H9 (cell line): ENCODE data around the gene NEAT1. TPM values are rescaled to one million over a fixed set of nuclear protein-coding genes. Genes with fewer than 3 reads are reported as not detected.

Experiments
- DNase-seq: peaks from one replicate; pipeline ENCODE4 v3.0.0-alpha.2; 2017
- H2AFZ ChIP-seq: one replicate; pipeline ENCODE4 v1.6.1; 2013; ENCODE audit warnings: mild to moderate bottlenecking, low read length, control low read depth, moderate library complexity
- H2AK5ac ChIP-seq: 2 replicates; pipeline ENCODE4 v1.6.1; 2013; ENCODE audit warnings: low read length, control low read depth, mixed read lengths; ENCODE audit not compliant: insufficient read length
- H2BK120ac ChIP-seq: one replicate; pipeline ENCODE4 v1.6.1; 2013; ENCODE audit warnings: low read depth, mild to moderate bottlenecking, low read length, control low read depth, inconsistent platforms; ENCODE audit not compliant: poor library complexity, severe bottlenecking
- H2BK12ac ChIP-seq: 2 replicates; pipeline ENCODE4 v1.6.1; 2013; ENCODE audit warnings: low read length, control low read depth, mixed read lengths, low read depth; ENCODE audit not compliant: insufficient read length
- H2BK15ac ChIP-seq: 2 replicates; pipeline ENCODE4 v1.6.1; 2013; ENCODE audit warnings: low read depth, low read length, control low read depth
- H2BK20ac ChIP-seq: one replicate; pipeline ENCODE4 v1.6.1; 2013; ENCODE audit warnings: low read depth, mild to moderate bottlenecking, low read length, control low read depth, inconsistent platforms; ENCODE audit not compliant: poor library complexity, severe bottlenecking
- H2BK5ac ChIP-seq: 2 replicates; pipeline ENCODE4 v1.6.1; 2013; ENCODE audit warnings: low read length, control low read depth, mixed read lengths; ENCODE audit not compliant: insufficient read length
- H3K14ac ChIP-seq: 2 replicates; pipeline ENCODE4 v1.6.1; 2013; ENCODE audit warnings: low read length, control low read depth; ENCODE audit not compliant: insufficient read depth
- H3K18ac ChIP-seq: 2 replicates; pipeline ENCODE4 v1.6.1; 2013; ENCODE audit warnings: low read depth, mild to moderate bottlenecking, mixed read lengths, low read length, control low read depth; ENCODE audit not compliant: insufficient read length
- H3K23ac ChIP-seq: 2 replicates; pipeline ENCODE4 v1.6.1; 2013; ENCODE audit warnings: low read length, control low read depth, mixed read lengths, low read depth; ENCODE audit not compliant: insufficient read length
- H3K23me2 ChIP-seq: 2 replicates; pipeline ENCODE4 v1.6.1; 2013; ENCODE audit warnings: low read depth, mild to moderate bottlenecking, mixed read lengths, low read length, control low read depth; ENCODE audit not compliant: insufficient read length, poor library complexity, severe bottlenecking
- H3K27ac ChIP-seq: 2 replicates; pipeline ENCODE4 v1.5.1; 2013; ENCODE audit warnings: low read length, control low read depth, mixed read lengths, low read depth; ENCODE audit not compliant: insufficient read length
- H3K27me3 ChIP-seq: 2 replicates; pipeline ENCODE4 v1.6.1; 2013; ENCODE audit warnings: low read length, control low read depth, inconsistent platforms; ENCODE audit not compliant: insufficient read depth
- H3K4ac ChIP-seq: 2 replicates; pipeline ENCODE4 v1.6.1; 2013; ENCODE audit warnings: low read depth, mild to moderate bottlenecking, control low read depth, inconsistent platforms, low read length, moderate library complexity
- H3K4me1 ChIP-seq: 2 replicates; pipeline ENCODE4 v1.6.1; 2013; ENCODE audit warnings: low read length, control low read depth, inconsistent platforms; ENCODE audit not compliant: insufficient read depth
- H3K4me2 ChIP-seq: 2 replicates; pipeline ENCODE4 v1.6.1; 2013; ENCODE audit warnings: low read length, control low read depth, mixed read lengths; ENCODE audit not compliant: insufficient read length, insufficient read depth
- H3K56ac ChIP-seq: 2 replicates; pipeline ENCODE4 v1.6.1; 2013; ENCODE audit warnings: low read depth, mild to moderate bottlenecking, mixed read lengths, low read length, control low read depth; ENCODE audit not compliant: insufficient read length
- H3K79me1 ChIP-seq: 2 replicates; pipeline ENCODE4 v1.6.1; 2013; ENCODE audit warnings: low read depth, mild to moderate bottlenecking, moderate library complexity, low read length, control low read depth, inconsistent platforms; ENCODE audit not compliant: insufficient read depth, poor library complexity, severe bottlenecking
- H3K79me2 ChIP-seq: 2 replicates; pipeline ENCODE4 v1.6.1; 2013; ENCODE audit warnings: low read length, control low read depth, inconsistent platforms; ENCODE audit not compliant: insufficient read depth
- H3K9ac ChIP-seq: 2 replicates; pipeline ENCODE4 v1.6.1; 2013; ENCODE audit warnings: low read length, control low read depth, mixed read lengths; ENCODE audit not compliant: insufficient read length; ENCODE audit errors: extremely low read depth
- H3K9me3 ChIP-seq: one replicate; pipeline ENCODE4 v1.6.1; 2013; ENCODE audit warnings: low read depth, low read length, inconsistent platforms; ENCODE audit not compliant: control insufficient read depth
- H3T11ph ChIP-seq: one replicate; pipeline ENCODE4 v1.6.1; 2013; ENCODE audit warnings: mild to moderate bottlenecking, low read length, control low read depth, inconsistent platforms
- H4K20me1 ChIP-seq: one replicate; pipeline ENCODE4 v1.6.1; 2013; ENCODE audit not compliant: control insufficient read depth, insufficient read length, insufficient read depth
- H4K5ac ChIP-seq: 2 replicates; pipeline ENCODE4 v1.6.1; 2013; ENCODE audit warnings: low read depth, mild to moderate bottlenecking, mixed read lengths, low read length, control low read depth; ENCODE audit not compliant: insufficient read length
- H4K8ac ChIP-seq: replicated peaks from 2 replicates; pipeline ENCODE4 v1.6.1; 2013; ENCODE audit warnings: low read length, control low read depth, mixed read lengths, low read depth; ENCODE audit not compliant: insufficient read length
- H4K91ac ChIP-seq: 2 replicates; pipeline ENCODE4 v1.6.1; 2013; ENCODE audit warnings: low read depth, mild to moderate bottlenecking, moderate library complexity, mixed read lengths, low read length, control low read depth; ENCODE audit not compliant: insufficient read length
- H3K27ac Mint-ChIP-seq, 3 experiments: 2 replicates in 2 of 3; 3 replicates in 1 of 3; pipeline ENCODE4 v1.8.0; 2020 to 2021; ENCODE audit warnings: mixed read lengths in 3 of 3, mild to moderate bottlenecking in 1 of 3, moderate library complexity in 1 of 3
- H3K27me3 Mint-ChIP-seq: 2 replicates; pipeline ENCODE4 v1.8.0; 2021; ENCODE audit warnings: low read depth, mild to moderate bottlenecking, moderate library complexity, mixed read lengths
- H3K36me3 Mint-ChIP-seq, 3 experiments: 2 replicates in 2 of 3; 3 replicates in 1 of 3; pipeline ENCODE4 v1.8.0; 2020 to 2021; ENCODE audit warnings: low read depth in 3 of 3, mixed read lengths in 3 of 3; ENCODE audit not compliant: insufficient read depth in 1 of 3
- H3K4me1 Mint-ChIP-seq, 2 experiments: 2 replicates each; pipeline ENCODE4 v1.8.0; 2020; ENCODE audit warnings: mixed read lengths in 2 of 2
- H3K4me3 Mint-ChIP-seq, 2 experiments: 2 replicates in 1 of 2; 3 replicates in 1 of 2; pipeline ENCODE4 v1.8.0; 2020 to 2021; ENCODE audit warnings: mild to moderate bottlenecking in 2 of 2, mixed read lengths in 2 of 2, moderate library complexity in 1 of 2
- H3K9me3 Mint-ChIP-seq, 2 experiments: 2 replicates in 1 of 2; 3 replicates in 1 of 2; pipeline ENCODE4 v1.8.0; 2020; ENCODE audit warnings: mild to moderate bottlenecking in 2 of 2, mixed read lengths in 2 of 2, moderate library complexity in 1 of 2
- CTCF ChIP-seq: fragments of 200-600 bp; sonication (generic); conservative IDR thresholded peaks from 3 replicates; pipeline ENCODE4 v1.8.0; 2021; ENCODE audit warnings: antibody characterized with exemption, mild to moderate bottlenecking
- whole genome bisulfite sequencing: extraction: QIAGEN DNeasy Blood & Tissue Kit; methylation state at CpG from one replicate; pipeline ENCODE4 v1.1.7; 2013; ENCODE audit warnings: missing lambda C conversion rate, low lambda C conversion rate, mixed read lengths; ENCODE audit not compliant: insufficient read length; ENCODE audit errors: extremely low coverage; 5-methylcytosine and 5-hydroxymethylcytosine counted together
- total RNA-seq: library from RNA; stranded (reverse); gene quantifications from 2 replicates; pipeline ENCODE4 v1.2.1, GENCODE V29; 2021

Gene NEAT1
- total RNA-seq, 1 experiment from 2014 or later, result 12.7 TPM

DNA sequence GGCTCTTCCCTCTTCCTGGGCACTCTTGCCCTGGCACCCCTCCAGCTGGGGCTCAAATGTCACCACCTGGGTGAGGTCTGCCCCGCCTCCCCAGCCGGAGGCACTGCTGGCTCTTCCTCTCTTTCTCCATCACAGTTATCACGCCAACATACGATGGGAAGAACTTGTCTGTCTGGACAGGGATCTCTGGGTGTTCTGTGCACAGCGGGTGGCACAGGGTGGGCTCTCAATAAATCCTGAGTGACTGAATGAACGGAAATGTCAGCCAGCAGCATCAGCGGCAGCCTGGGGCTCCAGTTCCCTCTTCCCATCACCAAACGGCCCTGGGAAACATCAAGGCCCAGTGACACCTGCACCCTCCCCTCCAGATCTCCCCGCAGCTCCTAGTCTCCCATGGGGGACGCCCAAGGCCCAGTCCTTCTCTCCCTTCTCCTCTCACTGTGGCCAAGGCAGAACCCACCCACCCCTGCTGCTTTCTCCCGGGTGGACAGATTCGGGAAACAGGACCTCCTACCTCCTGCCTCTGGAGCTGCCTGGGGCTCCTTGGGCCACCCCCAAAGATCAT, 39.7 kb upstream of the NEAT1 start:
- H2BK5ac ChIP-seq, result no peak overlapping the region
- no peaks in the 10 kb centered on the region for H3K27me3 ChIP-seq
- no peak overlapping the region for H4K5ac ChIP-seq
- no peak overlapping the region for H4K91ac ChIP-seq
- H3K9ac ChIP-seq, result no peak overlapping the region
- H3K27me3 Mint-ChIP-seq, result peaks cover 3% of the 10 kb centered on the region
- no peak for TF ChIP-seq CTCF
- H3K4me1 Mint-ChIP-seq, result peaks cover 17 to 18% of the 10 kb centered on the region in 2 experiments
- no peak overlapping the region for H3K56ac ChIP-seq
- H2AFZ ChIP-seq, result no peak overlapping the region
- H3K23ac ChIP-seq, result no peak overlapping the region
- H3K23me2 ChIP-seq, result no peaks in the 10 kb centered on the region
- peak; percentile 26 for DNase-seq
- no peak overlapping the region for H3K14ac ChIP-seq
- no peaks in the 10 kb centered on the region for H3K9me3 ChIP-seq
- no peak overlapping the region for H2BK120ac ChIP-seq
- no peak overlapping the region for H2BK12ac ChIP-seq
- no peaks in the 10 kb centered on the region for H3K79me1 ChIP-seq
- WGBS, result no CpG with 5 or more reads among the region's 12 CpGs
- H3K18ac ChIP-seq, result no peak overlapping the region
- no peak overlapping the region for H2BK20ac ChIP-seq
- no peak overlapping the region for H3T11ph ChIP-seq
- H3K9me3 Mint-ChIP-seq, result no peaks in the 10 kb centered on the region
- no peak overlapping the region for H2AK5ac ChIP-seq
- peak overlapping the region in 1 of 2 experiments; percentile 25; a peak in 3 of 5 replicates for H3K4me3 Mint-ChIP-seq
- no peaks in the 10 kb centered on the region for H4K20me1 ChIP-seq
- no peaks in the 10 kb centered on the region for H3K79me2 ChIP-seq
- H3K4me2 ChIP-seq, result peak overlapping the region; percentile 26
- no peak overlapping the region for H2BK15ac ChIP-seq
- no peak overlapping the region for H4K8ac ChIP-seq
- H3K27ac ChIP-seq, result no peak overlapping the region
- H3K36me3 Mint-ChIP-seq, result no peaks in the 10 kb centered on the region
- H3K27ac Mint-ChIP-seq, result peak overlapping the region; percentile 81 to 96 (median 91); a peak in 5 of 7 replicates
- no peak overlapping the region for H3K4ac ChIP-seq
- 0 out of 2 replicates have a peak, but pooled peaks cover 2% of the 10 kb centered on the region for H3K4me1 ChIP-seq
